H4 (cell line): ENCODE measurements around the gene SPACA4. TPM values are rescaled to one million over a fixed set of nuclear protein-coding genes. Genes with fewer than 3 reads are reported as not detected.

Source experiments
- DNase-seq: peaks from one replicate; pipeline ENCODE4 v3.0.0-alpha.2; 2015; ENCODE audit warnings: low spot score
- total RNA-seq: library from RNA; depleted of rRNA; stranded (reverse); fragments of >200 nt; shearing (Covaris generic); gene quantifications from 2 replicates; pipeline ENCODE4 v1.2.3, GENCODE V29; 2014

SPACA4 gene
- total RNA-seq, 1 experiment from 2014 or later = not detected

DNA sequence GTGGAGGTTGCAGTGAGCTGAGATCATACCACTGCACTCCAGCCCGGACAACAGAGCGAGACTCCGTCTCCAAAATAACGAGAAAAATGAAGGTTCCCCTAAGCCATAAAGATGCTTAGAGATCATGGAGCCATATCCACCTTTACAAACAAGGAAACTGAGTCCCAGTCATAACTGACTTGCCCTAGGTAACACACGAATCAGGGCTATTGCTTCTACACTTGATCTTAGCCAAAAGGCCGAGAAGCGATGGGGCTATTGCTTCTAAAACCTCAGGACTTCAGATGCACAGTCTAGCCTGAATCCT is 27.4 kb downstream of the SPACA4 start:
- no peak for DNase-seq

DNA sequence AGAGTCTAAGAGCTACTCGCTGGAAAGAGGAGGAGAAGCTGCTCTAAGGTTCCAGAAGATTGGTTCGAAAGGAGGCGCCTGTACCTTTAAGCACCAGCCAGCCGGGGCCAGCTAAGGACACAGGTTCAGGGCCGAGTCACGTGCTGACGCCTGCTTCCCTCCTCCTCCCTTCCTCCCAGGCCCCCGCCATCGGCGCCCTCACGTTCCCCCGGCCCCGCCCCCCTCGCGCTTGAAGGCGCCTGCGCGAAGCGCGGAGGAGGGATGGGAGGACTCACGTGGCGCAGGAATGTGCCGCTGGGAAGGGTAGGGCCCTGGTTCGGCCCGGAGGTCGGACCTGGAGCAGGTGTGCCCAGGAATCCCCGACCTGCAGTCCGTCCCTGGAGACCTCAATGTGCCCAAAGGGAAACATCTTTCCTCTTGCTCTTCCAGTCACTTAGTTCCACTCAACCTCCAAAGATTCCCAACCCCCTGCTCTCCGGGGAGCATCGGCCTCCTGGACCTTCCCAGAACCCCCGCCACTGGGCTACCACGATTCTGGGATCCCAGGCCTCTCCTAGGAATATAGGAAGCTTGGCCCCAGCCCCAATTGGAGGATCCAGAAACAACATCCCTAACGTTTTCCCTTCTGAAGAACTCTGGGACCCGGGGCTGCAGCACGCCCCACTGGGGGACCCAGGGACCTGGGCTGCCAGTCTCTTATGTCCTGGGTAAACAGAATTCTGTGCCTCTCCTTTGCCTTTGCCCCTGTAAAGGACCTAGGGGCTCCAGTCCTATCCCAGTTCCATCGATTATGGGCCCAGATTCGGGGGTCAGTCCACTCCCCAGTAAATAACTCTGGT is 28.1 kb downstream of the SPACA4 start:
- peak; percentile 98 for DNase-seq

DNA sequence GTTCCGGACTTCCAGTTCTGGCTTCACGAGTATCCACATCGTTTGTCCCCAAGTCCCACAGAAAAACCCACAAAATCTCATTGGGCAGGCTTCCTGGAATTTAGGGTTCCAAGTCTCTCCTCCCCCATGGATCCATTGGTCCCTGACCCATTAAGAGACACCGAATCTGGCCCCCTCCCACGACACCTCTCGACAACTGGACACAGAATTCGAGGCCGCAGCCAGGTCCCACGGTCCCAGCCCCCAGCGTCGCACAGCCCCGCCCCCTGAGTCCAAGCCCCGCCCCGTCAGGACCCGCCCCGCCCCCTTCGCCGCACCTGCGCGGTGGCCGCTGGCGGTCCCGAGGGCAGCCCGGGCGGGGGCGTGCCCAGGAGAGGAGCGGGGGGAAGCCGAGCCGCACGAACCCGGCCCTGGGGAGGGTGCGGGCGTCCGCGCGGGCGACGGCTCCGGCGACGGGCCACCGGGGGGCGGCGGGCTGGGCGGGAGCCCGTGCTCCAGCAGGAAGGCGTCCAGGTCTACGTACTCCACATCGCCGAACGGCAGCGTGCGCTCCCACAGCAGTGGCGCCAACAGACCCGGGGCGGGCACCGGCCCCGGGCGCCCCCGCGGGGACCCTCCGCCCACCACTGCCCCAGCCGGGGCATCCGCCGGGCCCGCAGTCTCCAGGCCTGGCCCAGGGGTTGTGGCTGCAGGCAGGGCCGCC is 28.9 kb downstream of the SPACA4 start:
- no peak for DNase-seq

DNA sequence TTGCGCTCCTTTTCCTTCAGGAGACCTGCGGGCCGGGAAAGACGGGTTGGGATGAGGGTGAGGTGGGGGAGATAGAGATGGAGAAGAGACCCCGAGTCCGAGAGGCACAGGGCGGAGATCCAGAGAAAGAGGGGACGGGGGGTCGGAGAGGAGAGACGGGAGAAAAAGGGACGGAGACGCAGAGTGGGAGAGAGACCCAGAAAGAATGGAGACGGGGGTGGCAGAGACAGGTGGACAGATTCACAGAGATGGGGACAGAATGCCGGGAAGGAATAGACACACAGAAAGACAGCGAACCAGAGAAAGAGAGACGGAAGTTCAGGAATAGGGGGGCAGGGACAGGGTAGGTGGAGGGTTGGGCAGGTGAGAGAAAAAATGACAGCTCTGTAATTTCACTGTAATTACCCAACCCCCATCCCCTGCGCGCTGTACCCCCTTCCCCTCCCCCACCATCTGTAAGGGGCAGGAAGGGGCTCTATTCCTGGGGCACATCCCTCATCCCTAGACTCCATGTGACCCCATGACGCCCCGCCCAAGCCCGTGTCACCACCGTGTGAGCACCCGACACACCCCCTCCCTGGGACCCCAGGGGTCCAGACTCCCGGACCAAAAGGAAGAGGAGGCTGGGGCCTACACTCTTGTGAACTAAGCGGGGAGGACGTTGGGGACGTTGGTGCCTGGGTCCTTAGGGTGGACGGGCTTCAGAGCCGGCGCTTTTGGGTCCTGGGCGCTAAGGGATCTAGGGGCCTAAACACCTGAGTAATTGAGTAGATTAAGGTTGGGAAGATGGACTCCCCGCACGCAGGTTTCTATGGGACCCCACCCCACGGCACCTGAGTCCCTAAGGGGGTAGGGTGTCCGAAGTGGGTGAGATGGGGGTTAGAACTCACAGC is 29.7 kb downstream of the SPACA4 start:
- no peak for DNase-seq

DNA sequence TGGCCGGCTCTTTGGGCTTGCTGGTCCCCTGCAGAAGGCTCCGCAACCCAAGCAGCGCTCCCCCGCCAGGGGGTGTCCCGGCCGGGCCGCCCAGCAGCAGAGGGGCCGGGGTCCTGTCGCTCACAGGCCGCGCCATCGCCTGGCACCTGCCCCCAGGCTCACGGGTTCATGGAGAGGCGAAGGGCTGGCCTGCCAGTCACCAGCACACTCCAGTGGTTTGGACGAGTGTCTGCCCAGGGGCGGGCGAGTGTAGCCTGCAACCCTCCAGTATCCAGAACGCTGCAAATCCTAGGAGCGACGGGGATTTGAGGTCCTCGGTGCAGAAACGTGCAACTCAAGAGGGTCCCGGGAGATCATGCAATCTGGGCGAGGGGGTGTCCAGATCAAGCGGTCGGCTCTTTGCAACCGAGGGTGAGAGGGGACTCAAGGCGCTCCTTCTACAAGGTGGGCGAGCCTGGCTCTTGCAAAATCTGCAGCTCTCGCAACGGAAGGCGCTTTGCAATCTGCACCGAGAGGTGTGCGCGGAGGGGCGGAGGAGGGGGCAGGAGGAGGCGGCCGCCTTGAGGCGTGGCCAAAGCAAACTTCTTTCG is 30.4 kb downstream of the SPACA4 start, which contains the start of gene DBP:
DBP (minus strand) TSS at position 521 of the 590 bp plus-strand sequence; CDS start at position 136, 385 bp downstream.
- DNase-seq = no peak

DNA sequence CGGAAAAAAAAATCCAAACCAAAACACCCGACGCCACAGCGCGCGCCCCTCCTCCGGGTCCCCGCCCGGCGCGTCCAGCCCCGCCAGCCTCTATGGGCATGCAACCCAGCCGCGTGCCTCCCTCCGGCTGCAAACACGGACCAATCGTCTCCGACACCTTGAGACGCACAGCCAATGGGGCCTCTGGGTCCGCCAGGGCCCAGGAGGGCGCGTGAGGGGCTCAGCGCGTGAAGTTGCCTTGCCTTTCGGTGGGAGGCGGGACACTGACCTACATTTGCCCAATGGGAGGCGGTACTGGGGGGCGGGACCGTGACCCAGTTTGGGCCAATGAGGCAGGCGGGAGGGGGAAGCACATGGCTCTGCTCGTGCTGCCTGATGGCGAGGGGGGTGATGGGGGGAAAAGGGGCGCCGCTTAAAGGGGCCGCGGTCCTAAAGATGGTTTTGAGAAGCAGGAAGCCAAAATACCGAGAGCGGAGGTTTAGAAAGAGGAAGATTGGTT is 31.0 kb downstream of the SPACA4 start:
- peak; percentile 100 for DNase-seq

DNA sequence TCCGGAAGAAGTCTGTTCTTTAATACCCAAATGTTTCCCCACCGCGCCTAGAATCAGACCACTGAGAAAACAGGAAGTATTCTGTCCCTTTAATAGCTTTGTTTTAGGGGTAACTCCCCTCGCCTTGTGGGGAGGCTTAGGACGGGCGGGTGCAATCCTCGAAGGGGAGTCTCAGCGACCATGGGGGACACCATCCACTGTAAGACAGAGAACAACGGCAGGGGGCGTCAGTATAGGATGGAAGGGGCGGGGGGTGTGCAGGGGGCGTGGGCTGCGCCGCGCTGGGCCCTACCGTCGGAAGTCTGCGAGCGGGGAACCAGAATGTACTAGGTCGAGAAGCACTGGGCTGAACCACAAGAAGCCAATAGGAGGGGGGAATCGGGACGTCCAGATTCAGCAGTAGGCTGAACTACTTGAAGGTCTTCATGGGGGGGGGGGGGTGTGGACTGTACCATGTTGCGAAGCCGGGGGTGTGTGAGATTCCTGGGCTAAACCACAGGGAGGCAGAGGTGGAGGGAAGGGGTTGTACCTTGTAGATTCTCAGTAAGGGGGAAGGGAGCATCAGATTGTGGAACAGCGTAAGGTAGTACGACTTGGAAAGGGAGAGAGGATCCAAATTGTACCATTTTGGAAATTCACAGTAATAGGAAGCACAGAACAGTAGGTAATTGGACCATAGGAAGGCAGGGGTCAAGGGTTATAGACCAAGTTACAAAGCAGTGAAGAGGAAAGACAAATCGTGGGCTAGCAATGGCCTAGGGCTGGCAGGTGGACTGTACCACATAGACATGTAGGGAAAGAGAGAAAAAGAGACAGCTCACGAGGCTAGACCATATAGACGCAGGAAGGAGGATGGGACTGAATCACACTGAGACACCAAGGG is 31.6 kb downstream of the SPACA4 start:
- peak; percentile 96 for DNase-seq

DNA sequence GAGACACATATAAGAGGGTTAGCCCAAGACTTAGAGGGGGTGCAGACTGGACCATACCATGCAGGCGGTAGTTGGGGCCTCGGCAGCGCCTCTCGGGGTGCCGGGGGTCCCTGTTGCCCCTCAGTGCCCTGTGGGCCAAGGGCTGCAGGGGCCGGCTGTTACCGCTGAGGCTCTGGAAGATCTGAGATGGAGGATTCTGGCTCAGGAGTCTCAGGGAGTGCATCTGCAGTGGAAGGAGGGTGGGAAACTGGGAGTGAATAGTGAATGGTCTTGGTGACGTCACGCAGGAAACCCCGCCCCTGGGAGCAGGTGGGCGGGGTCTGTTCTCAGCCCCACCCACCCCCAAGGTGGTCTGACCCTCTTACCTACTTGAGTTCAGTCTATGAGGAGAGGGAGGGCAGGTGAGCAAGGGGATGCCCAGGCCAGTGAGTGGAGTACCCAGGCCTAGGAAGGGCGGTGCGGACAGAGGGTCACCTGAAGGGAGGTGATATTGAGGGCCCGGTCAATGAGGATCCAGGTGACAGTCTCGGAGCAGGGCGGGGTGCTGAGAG is 32.4 kb downstream of the SPACA4 start:
- DNase-seq = no peak

DNA sequence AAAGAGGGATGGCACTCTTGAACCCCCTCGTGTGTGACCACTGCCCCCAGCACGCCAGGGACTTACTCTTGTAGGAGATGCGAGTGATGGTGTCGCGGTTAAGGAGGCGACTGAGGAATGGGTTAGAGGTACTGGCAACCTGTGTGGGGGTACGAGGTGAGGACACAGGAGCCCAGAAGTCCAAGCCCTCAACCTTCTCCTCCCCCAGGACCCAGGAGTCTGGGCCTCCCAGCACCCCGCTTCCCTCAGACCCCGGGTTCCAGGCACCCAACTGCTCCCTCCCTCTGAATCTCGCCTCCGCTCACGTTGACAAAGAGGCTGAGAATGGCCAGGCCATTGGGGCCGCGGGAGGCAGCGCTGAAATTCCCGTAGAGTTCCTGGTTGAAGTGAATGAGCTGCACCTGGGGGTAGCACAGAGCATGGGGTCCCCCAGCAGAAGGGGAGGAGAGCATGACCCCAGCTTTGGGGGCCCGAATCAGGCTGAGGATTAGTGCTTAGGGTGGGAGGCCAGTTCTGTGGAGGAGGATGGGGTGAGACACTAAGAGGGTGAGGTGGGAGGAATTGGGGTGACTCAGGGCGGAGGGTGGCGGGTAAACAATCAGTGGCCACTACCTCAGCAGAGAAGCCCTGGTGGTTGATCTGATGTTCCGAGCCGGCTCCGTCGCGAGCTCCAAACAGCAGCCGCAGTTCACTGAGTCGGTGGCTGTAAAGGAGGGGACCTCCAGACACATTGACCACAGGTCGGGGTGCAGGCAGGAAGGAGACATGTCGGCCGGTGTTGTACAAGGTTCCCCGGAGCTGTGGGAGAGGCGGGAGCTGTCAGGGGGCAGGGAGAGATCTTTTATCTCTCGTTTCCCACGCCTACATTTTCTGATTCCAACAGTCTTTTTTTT is 33.2 kb downstream of the SPACA4 start:
- no peak for DNase-seq

DNA sequence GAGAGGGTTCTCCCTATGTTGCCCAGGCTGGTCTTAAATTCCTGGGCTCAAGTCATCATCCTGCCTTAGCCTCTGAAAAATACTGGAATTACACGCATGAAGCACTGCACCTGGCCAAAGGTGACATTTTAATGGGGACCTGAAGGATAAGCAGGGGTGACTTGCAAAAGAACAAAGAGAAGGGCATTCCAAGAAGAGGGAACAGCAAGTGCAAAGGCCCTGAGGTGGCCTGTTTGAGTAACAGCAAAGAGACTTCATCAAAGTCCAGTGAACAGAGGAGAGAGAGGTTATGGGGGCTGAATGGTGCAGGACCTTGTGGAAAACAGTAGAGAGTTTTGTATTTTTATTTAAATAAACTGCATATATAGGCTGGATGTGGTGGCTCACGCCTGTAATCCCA is 35.3 kb downstream of the SPACA4 start:
- no peak for DNase-seq

DNA sequence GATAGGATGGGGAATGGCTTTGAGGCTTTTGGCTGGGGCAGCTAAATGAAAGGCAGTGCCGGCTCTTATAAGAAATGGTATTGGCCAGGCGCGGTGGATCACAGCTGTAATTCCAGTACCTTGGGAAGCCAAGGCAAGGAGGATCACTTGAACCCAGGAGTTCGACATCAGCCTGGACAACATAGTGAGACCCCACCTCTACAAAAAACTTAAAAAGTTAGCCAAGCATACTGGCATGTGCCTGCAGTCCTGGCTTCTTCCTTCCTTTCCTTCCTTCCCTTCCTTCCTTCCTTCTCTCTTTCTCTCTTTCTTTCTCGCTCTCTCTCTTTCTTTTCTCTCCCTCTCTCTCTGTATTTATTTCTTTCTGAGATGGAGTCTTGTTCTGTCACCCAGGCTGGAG is 36.3 kb downstream of the SPACA4 start:
- no peak for DNase-seq

DNA sequence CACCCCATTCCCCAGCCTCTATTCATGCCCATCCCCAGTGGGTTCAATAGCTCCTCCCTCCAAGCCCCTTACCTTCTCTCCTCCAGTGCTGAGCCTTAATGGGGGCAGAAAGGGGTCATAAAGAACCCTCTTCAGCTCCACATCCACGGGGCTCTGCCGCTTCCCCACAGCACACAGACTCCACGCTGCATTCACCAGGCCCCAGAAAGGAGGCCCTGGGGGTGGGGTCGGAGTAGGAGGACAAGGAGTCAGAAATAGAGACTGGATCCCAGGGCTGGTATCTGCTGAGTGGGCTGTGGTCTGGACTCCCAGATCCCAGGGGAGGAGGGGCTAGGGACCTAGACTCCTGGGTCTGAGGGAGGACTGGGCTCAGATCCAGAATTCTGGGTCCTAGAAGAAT is 37.8 kb downstream of the SPACA4 start:
- no peak for DNase-seq

DNA sequence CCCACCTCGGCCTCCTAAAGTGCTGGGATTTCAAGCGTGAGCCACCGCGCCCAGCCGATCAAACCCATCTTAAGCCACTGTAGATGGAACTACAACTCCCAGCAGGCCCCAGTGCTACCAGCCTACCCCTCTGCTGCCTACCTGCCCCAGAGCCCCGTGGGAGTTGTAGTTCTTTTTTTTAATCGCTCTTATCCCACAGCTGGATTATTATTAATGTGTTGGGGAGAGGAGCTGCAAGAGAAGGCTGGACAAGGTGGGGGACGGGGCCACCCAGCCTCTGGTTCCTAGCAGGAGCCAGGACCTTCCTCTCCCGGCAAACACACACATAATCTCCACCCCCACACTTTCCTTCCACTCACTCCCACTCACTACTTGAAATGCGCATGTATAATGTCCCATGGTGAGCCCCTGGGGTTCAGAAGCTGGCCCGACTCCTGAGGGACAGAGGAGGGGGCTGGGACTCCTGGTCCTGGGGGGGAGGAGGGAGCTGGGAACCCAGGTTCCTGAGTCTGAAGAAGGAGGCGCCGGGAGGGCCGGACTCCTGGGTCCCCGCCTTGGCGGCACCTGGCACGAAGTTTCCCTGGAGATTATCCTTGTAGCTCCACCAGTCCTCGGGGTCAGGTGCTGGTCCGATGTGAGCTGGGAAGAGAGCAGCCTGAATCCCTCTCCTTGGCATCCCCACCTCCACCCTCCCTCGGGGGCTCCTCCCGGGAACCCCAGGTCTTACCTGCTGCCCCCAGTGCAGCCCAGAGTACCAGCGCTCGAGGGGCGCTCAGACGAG is 38.5 kb downstream of the SPACA4 start:
- peak; percentile 69 for DNase-seq

DNA sequence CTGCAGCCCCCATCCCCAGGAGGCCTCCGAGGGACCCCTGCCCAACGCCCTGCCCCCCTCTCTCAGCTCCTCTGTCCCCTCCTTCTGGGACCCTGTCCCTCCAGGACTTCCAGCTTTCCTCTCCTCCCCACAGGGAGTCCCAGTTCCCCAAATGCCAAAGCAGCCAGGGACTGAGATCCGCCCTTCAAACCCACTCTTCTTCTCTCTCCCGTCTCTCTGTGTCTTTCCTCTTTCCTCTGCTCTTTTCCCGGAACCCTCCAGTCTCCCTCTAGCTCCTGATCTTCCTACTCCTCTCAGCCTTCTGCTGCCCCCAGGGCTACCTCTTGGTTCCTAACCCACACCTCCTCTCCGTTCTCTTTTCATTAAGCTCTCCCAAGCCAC is 39.1 kb downstream of the SPACA4 start:
- DNase-seq = no peak

DNA sequence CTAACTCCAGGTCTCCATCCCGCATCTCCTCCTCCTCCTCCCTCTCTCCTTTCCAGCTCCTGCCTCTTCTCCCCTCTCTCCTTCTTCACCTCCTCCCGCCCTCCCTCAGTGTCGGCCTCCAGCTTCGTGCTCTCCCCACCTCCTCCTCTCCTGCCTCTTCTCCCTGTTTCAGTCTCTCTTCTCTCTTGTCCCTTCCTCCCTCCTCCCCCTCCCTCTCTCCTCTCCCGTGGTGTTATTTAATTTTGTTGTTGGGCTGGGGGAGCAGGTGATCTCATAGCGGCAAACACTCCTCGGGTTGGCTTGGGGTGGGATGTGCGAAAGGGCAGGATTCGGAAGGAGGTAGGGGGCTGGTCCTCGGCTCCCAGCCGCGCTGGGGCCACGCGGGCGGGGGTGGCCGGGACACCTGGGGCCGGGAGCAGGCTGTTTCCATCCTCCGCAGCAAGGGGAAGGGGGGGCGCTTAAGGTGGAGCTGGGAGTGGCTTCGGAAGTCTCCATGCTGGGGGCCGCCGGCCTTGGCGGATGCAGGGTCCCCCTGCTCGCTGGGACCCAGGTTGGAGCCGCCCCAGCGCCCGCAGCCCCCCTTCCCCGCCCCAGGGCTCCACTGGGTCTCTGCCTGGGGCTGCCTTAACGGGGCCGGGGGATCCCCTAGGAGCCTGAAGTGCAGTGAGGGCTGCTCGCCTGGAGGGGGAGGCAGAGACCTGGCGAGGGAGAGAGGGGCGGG is 39.6 kb downstream of the SPACA4 start, which contains the start of gene CA11:
CA11 (minus strand) TSS at position 187 of the 721 bp plus-strand sequence. CDS start 555 bp downstream, outside the sequence.
- DNase-seq = peak; percentile 65

DNA sequence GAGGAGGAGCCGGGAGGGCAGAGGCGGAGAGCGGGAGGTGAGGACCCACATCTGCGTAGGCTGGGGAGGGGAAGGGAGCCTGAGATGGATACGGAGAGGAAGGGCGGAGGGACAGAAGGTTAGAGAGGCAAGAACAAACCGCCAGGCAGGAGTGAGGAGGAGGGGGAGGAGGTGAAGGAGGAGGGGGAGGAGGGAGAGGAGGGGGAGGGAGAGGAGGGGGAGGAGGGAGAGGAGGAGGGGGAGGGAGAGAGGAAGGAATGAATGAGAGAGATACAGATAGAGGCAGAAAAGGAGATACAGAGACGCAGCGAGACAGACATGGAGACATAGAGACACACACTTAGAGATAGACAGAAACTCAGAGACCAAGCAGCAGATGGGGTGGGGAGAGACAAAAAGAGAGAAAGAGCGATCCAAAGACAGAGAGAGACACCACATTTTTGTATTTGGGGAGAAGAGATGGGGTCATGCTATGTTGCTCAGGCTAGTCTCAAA is 40.2 kb downstream of the SPACA4 start:
- DNase-seq = peak; percentile 93

DNA sequence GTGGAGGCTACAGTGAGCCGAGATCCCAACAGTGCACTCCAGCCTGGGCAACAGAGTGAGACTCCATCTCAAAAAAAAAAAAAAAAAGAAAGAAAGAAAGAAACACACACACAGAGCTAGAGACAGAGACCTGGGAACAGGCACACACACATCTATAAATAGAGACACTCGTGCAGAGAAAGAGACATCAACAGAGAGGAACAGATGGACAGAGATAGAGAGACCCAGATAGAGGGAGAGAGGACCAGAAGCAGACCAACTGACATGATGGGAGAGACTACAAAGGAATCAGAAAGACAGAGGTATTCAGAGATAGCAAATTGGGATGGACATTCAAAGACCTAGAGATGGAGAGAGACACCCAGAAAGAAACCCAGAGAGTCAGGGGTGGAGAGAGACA is 41.6 kb downstream of the SPACA4 start:
- DNase-seq = no peak
